Esophagus muscularis mucosa (tissue), 4 donors: ENCODE results near the gene NTRK3. TPM values are rescaled to one million over a fixed set of nuclear protein-coding genes. Genes with fewer than 3 reads are reported as not detected.

Source experiments
- DNase-seq: peaks from one replicate; pipeline ENCODE4 v3.0.0-alpha.2; 2017; ENCODE audit errors: extremely low spot score
- H3K27ac ChIP-seq, 4 donors: fragments of 200-600 bp; sonication (generic); replicated peaks in 1 of 4; 1 replicate in 3 of 4; 2 replicates in 1 of 4; pipeline ENCODE4 v1.5.1; 2016 to 2019; ENCODE audit warnings: mild to moderate bottlenecking in 1 of 4
- H3K27me3 ChIP-seq, 4 donors: fragments of 200-600 bp; sonication (generic); one replicate each; pipeline versions ENCODE4 v1.5.1 to v1.6.0; 2016 to 2019
- H3K36me3 ChIP-seq, 4 donors: fragments of 200-600 bp; sonication (generic); one replicate each; pipeline ENCODE4 v1.5.1; 2016 to 2019
- H3K4me1 ChIP-seq, 4 donors: fragments of 200-600 bp; sonication (generic); one replicate each; pipeline ENCODE4 v1.5.1; 2016 to 2019
- H3K4me3 ChIP-seq, 4 donors: fragments of 200-600 bp; sonication (generic); 1 replicate in 2 of 4; 2 replicates in 2 of 4; pipeline ENCODE4 v1.5.1; 2016 to 2019; ENCODE audit warnings: mild to moderate bottlenecking in 4 of 4, moderate library complexity in 1 of 4
- H3K9me3 ChIP-seq, 4 donors: fragments of 200-600 bp; sonication (generic); 1 replicate in 3 of 4; 2 replicates in 1 of 4; pipeline ENCODE4 v1.5.1; 2016 to 2019
- EP300 ChIP-seq: sonication (generic); formaldehyde crosslinking; IDR thresholded peaks from one replicate; pipeline ENCODE4 v1.6.1; 2017; ENCODE audit warnings: antibody characterized with exemption
- POLR2A ChIP-seq: fragments of 450-650 bp; IDR thresholded peaks from one replicate; pipeline ENCODE4 v1.6.1; 2017; ENCODE audit warnings: antibody characterized with exemption, moderate library complexity, mild to moderate bottlenecking, low read depth
- POLR2AphosphoS5 ChIP-seq, 2 donors: sonication (generic); formaldehyde crosslinking; IDR thresholded peaks; one replicate each; pipeline ENCODE4 v1.6.1; 2017; ENCODE audit warnings: antibody characterized with exemption in 2 of 2
- WGBS: methylation state at CpG from one replicate; pipeline ENCODE4 v1.1.5; 2018; 5-methylcytosine and 5-hydroxymethylcytosine counted together
- intact Hi-C: fragments of 100-400 bp; cut with DNase I; formaldehyde crosslinking; loops from one replicate; pipeline ENCODE4 v1.15.1; 2023
- total RNA-seq, 4 donors: library from RNA; depleted of rRNA; stranded (reverse); fragments of >200 nt; gene quantifications; one replicate each; pipeline versions ENCODE4 v1.1.0 to v1.2.1, GENCODE V29; 2016
- TF ChIP-seq, protein P1 (sequence below), 3 experiments: fragments of 200-600 bp in 2 of 3; fragments of 450-650 bp in 1 of 3; sonication (generic) in 2 of 3; IDR thresholded peaks; one replicate each; pipeline ENCODE4 v1.5.1; 2017 to 2019; ENCODE audit warnings: antibody characterized with exemption in 3 of 3, mild to moderate bottlenecking in 2 of 3, moderate library complexity in 1 of 3

Gene NTRK3
- total RNA-seq: 1 to 10 TPM; 1.7 to 6.3 (median 3.0) TPM

DNA sequence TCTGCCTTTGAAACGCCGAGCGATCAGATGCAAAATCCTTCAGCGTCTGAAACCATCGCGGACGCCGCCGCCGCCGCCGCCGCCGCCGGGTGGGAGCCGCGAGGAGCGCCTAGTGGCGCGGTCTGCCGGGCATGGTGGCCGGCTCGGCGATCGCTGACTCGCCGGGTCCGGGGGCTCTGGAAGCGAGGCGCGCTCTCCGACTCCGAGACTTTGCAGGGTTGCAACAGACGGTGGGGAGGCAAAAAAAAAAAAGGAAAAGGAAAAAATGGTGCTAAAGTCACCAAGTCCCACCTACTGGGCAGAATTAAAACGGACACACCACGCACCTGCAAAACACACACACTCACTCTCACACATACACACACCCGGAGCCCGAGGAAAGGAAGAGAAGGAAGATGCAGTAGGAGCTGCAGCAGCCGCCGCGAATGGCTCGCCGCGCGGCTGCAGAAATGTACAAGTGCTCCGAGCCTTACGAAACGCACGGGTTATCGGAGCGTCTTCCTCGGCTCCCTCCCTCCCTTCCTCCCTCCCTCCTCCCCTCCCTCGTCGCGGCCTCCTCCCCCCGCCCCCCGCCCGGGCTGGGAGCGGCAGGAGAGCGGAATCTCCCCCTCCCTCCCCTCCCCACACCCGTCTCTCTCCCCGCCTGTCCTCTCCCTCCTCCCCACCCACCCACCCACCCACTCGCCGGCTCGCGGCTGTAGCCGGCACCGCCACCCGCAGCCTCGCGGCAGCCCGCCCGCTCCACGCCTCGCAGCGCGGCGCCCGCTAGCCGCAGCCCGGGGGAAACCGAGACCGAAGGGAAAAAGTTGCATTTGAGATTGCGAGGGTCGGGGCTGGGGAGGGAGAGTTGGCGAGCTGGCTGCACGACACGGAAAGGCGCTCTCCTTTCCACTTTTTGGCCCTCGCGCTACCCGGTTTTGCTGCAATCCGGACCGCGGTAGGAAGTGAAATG is at the start of gene NTRK3:
NTRK3 (minus strand) TSS at position 461 of the 952 bp plus-strand sequence. CDS start 586 bp downstream, outside the sequence.
- DNase-seq: no peak
- peaks cover 0 to 74% (median 36%) of the 10 kb centered on the region in 4 donors for H3K27me3 ChIP-seq
- no peaks in the 10 kb centered on the region for H3K9me3 ChIP-seq
- intact Hi-C loops: no loop called here
- H3K4me1 ChIP-seq: peaks cover 20 to 35% (median 33%) of the 10 kb centered on the region in 4 donors
- no peak for TF ChIP-seq POLR2A
- TF ChIP-seq, protein P1, sequence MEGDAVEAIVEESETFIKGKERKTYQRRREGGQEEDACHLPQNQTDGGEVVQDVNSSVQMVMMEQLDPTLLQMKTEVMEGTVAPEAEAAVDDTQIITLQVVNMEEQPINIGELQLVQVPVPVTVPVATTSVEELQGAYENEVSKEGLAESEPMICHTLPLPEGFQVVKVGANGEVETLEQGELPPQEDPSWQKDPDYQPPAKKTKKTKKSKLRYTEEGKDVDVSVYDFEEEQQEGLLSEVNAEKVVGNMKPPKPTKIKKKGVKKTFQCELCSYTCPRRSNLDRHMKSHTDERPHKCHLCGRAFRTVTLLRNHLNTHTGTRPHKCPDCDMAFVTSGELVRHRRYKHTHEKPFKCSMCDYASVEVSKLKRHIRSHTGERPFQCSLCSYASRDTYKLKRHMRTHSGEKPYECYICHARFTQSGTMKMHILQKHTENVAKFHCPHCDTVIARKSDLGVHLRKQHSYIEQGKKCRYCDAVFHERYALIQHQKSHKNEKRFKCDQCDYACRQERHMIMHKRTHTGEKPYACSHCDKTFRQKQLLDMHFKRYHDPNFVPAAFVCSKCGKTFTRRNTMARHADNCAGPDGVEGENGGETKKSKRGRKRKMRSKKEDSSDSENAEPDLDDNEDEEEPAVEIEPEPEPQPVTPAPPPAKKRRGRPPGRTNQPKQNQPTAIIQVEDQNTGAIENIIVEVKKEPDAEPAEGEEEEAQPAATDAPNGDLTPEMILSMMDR (IDR thresholded peaks at IDR 0.05): no peak
- no peak for TF ChIP-seq EP300
- WGBS: 0% methylated on average over 51 of the region's 95 CpGs
- H3K36me3 ChIP-seq: no peaks in the 10 kb centered on the region
- no peak within 1 kb of the TSS for H3K27ac ChIP-seq
- peak within 1 kb of the TSS; percentile 45 to 52 (median 47) for H3K4me3 ChIP-seq

DNA sequence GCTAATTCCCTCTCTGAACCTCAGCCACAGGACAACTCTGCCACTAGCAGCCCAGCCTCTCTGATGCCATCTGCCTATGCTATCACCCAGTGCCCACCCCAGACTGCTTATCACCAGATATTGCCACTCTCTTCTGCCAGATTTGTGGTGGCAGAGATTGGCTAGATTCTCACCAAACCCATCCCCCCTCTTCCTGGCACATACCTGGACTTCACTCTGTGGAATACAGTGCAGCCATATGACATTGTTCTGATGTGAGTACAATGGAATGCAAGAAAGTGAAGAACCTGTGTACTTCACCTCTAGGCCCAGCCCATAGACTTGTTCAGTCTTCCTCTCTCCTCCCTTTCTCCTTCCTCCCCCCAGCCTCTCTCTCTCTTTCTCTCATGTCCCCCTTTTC is 46.9 kb upstream of the NTRK3 start:
- no peak for TF ChIP-seq POLR2AphosphoS5 (IDR thresholded peaks at IDR 0.05)
- TF ChIP-seq POLR2A: no peak
- no peak for TF ChIP-seq EP300
- TF ChIP-seq, protein P1 (IDR thresholded peaks at IDR 0.05): no peak
- no peak for DNase-seq
- H3K9me3 ChIP-seq: no peaks in the 10 kb centered on the region
- H3K36me3 ChIP-seq: no peaks in the 10 kb centered on the region
- H3K4me3 ChIP-seq: no peak overlapping the region
- no peaks in the 10 kb centered on the region for H3K4me1 ChIP-seq
- peaks cover 0 to 63% (median 0%) of the 10 kb centered on the region in 4 donors for H3K27me3 ChIP-seq
- H3K27ac ChIP-seq: no peak overlapping the region
- intact Hi-C loops: no loop called here

DNA sequence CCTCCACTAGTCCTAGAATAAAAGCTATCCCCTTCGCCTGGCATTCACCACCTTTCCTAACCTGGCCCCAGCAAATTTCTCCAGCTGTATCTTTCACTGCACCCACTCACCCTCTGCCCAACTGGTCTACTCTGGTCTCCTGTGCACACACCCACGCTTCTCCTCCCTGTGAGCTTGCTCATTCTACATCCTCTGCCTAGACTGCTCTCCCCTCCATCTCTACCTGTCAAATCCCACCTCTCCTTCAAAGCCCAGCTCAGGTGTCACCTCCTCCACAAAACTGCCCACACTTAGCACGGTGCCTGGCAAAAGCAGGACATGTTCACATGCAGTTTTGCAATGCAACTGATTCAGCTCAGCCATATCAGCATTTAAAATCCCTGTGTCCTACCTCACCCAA is 45.8 kb upstream of the NTRK3 start:
- H3K27ac ChIP-seq: no peak overlapping the region
- no peak overlapping the region for H3K4me3 ChIP-seq
- no peak for TF ChIP-seq POLR2AphosphoS5 (IDR thresholded peaks at IDR 0.05)
- TF ChIP-seq EP300: no peak
- TF ChIP-seq POLR2A: no peak
- TF ChIP-seq, protein P1 (IDR thresholded peaks at IDR 0.05): no peak
- H3K36me3 ChIP-seq: no peaks in the 10 kb centered on the region
- WGBS: 78% methylated on average over 3 of the region's 3 CpGs
- no peak for DNase-seq
- H3K4me1 ChIP-seq: no peaks in the 10 kb centered on the region
- intact Hi-C loops: no loop called here
- peaks cover 0 to 54% (median 0%) of the 10 kb centered on the region in 4 donors for H3K27me3 ChIP-seq
- H3K9me3 ChIP-seq: no peaks in the 10 kb centered on the region

DNA sequence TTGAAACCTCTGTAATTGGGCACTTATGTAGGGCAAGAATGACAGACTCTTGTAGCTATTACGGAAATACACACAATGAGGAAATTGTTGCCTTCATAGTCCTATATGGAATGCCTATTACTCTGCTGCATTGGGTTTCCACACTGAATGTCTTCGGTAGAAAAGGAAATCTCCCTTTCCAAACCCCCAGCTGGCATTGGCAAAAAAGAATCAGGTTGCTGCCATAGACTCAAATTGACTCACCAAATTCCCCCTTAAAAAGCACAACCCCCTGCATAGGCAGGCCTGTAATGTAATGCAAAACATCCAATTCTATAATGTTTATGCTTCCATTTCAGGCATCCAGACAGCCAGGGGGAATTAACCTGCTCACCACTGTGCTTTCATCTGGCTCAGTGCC is 44.8 kb upstream of the NTRK3 start:
- TF ChIP-seq, protein P1 (IDR thresholded peaks at IDR 0.05): no peak
- no peak for TF ChIP-seq POLR2AphosphoS5 (IDR thresholded peaks at IDR 0.05)
- Histone ChIP-seq H3K27me3 (peaks cover 0 to 49% (median 0%) of the 10 kb centered on the region in 4 donors), H3K36me3 (no peaks in the 10 kb centered on the region), H3K4me1 (no peaks in the 10 kb centered on the region), H3K4me3 (no peak overlapping the region), H3K27ac (no peak overlapping the region), H3K9me3 (no peaks in the 10 kb centered on the region)
- intact Hi-C loops: no loop called here
- 59% methylated on average over 2 of the region's 2 CpGs for WGBS
- DNase-seq: no peak
